SHP77 treated with DMSO at 0.1 percent for 48 hours (cell line): ENCODE data around the gene TMEM239.
A peak's percentile ranks its signal among the peaks of the same experiment; 100 is the strongest.
"Not testable (repeated sequence)": the region's sequence is repeated elsewhere in the genome, so short reads cannot be mapped to it uniquely, and the experiment has no call there.

Experiments used
- DNase-seq: peaks from one replicate; lab custom pipeline; 2025; lab: John Stamatoyannopoulos, UW

TMEM239 gene

GRCh38 chr20:2820896-2821869 is 5.0 kb downstream of the TMEM239 start:
- DNase-seq = no peak

- no peak for DNase-seq
These were observed 5.9 kb downstream of the TMEM239 start for GRCh38 chr20:2822073-2822472.

GRCh38 chr20:2825761-2826160 is 9.6 kb downstream of the TMEM239 start:
- DNase-seq = no peak

- no peak for DNase-seq
These were observed 10.5 kb downstream of the TMEM239 start for GRCh38 chr20:2826655-2827054.

GRCh38 chr20:2829376-2829775 is 13.2 kb downstream of the TMEM239 start:
- no peak for DNase-seq

GRCh38 chr20:2831206-2831605 is 15.0 kb downstream of the TMEM239 start:
- DNase-seq = not testable (repeated sequence)

- DNase-seq = no peak
These were observed 17.6 kb downstream of the TMEM239 start for GRCh38 chr20:2833761-2834160.

- DNase-seq = no peak
These were observed 18.4 kb downstream of the TMEM239 start for GRCh38 chr20:2834401-2835110.

GRCh38 chr20:2835331-2835796 is 19.2 kb downstream of the TMEM239 start:
- DNase-seq = no peak

GRCh38 chr20:2836035-2836434 is 19.9 kb downstream of the TMEM239 start:
- no peak for DNase-seq

GRCh38 chr20:2837221-2837960 is 21.2 kb downstream of the TMEM239 start:
- no peak for DNase-seq

GRCh38 chr20:2838170-2838797 is 22.1 kb downstream of the TMEM239 start:
- no peak for DNase-seq

- no peak for DNase-seq
These were observed 22.9 kb downstream of the TMEM239 start for GRCh38 chr20:2838847-2839671.

- DNase-seq = no peak
These were observed 23.6 kb downstream of the TMEM239 start for GRCh38 chr20:2839732-2840137.

GRCh38 chr20:2840138-2840966 is 24.2 kb downstream of the TMEM239 start, which contains the start of the genes PCED1A and VPS16:
Gene PCED1A, minus strand, starts transcription at chr20:2840655. Its CDS starts 743 bp downstream, at chr20:2839912.
Gene VPS16, plus strand, starts transcription at chr20:2840745. Its CDS starts 30 bp downstream, at chr20:2840775.
- DNase-seq = peak; percentile 85

GRCh38 chr20:2840967-2841531 is 24.9 kb downstream of the TMEM239 start:
- DNase-seq = peak; percentile 25

- no peak for DNase-seq
These were observed 29.4 kb downstream of the TMEM239 start for GRCh38 chr20:2845607-2846006.

- DNase-seq = no peak
These were observed 30.5 kb downstream of the TMEM239 start for GRCh38 chr20:2846698-2847097.

- DNase-seq = no peak
These were observed 31.6 kb downstream of the TMEM239 start for GRCh38 chr20:2847802-2848201.
